ENCODE data around the gene ABCA4.

GRCh38 chr1:93992190-93992589 is 128.8 kb downstream of the ABCA4 start:
- TF ChIP-seq EZH2 (IDR thresholded peaks at IDR 0.05) (no peak), POLR2AphosphoS5 (IDR thresholded peaks at IDR 0.05; ENCODE audit: borderline replicate concordance, low read depth, low read length) (no peak), FOXP2 (optimal IDR thresholded peaks at IDR 0.05; ENCODE audit: control extremely low read depth, extremely low read length, insufficient read depth) (no peak)

All from SK-N-MC (cell line).